OCI-LY3 (cell line): ENCODE data around the gene COA3.

Experiments
- H2AFZ ChIP-seq: fragments of 200-600, 300-600 bp; shearing (Covaris generic); 2 replicates; pipeline ENCODE4 v1.6.0; 2014; ENCODE audit warnings: antibody characterized with exemption, low read depth, low read length
- H3K27ac ChIP-seq: fragments of 200-600, 300-600 bp; sonication (generic); 2 replicates; pipeline ENCODE4 v1.5.1; 2014; ENCODE audit warnings: mild to moderate bottlenecking, low read length, moderate library complexity, mixed read lengths
- H3K27me3 ChIP-seq: fragments of 200-600, 300-600 bp; sonication (generic); 2 replicates; pipeline ENCODE4 v1.6.1; 2014; ENCODE audit warnings: low read depth, low read length, mixed read lengths
- H3K36me3 ChIP-seq: fragments of 200-600, 300-600 bp; sonication (generic); replicated peaks from 2 replicates; pipeline ENCODE3; 2014; ENCODE audit warnings: low read depth, low read length, mixed read lengths
- H3K4me1 ChIP-seq: fragments of 300-600, 200-600 bp; sonication (generic); 2 replicates; pipeline ENCODE4 v1.6.1; 2014; ENCODE audit warnings: low read length, mixed read lengths
- H3K4me2 ChIP-seq: fragments of 200-600, 300-600 bp; sonication (generic); 2 replicates; pipeline ENCODE4 v1.6.1; 2014; ENCODE audit warnings: low read length, mixed read lengths
- H3K4me3 ChIP-seq: fragments of 300-600, 200-600 bp; sonication (generic); 2 replicates; pipeline ENCODE4 v1.5.1; 2014; ENCODE audit warnings: antibody characterized with exemption, mild to moderate bottlenecking, low read length, moderate library complexity
- H3K79me2 ChIP-seq: fragments of 300-600, 200-600 bp; shearing (Covaris generic); 2 replicates; pipeline ENCODE4 v1.6.1; 2014; ENCODE audit warnings: mild to moderate bottlenecking, low read length, mixed read lengths
- H3K9ac ChIP-seq: fragments of 300-600, 200-600 bp; shearing (Covaris generic); 2 replicates; pipeline ENCODE4 v1.6.0; 2014; ENCODE audit warnings: mild to moderate bottlenecking, low read length, moderate library complexity
- H3K9me3 ChIP-seq: fragments of 200-600, 300-600 bp; shearing (Covaris generic); 2 replicates; pipeline ENCODE4 v1.6.1; 2014; ENCODE audit warnings: low read length, mixed read lengths; ENCODE audit not compliant: insufficient read depth
- H4K20me1 ChIP-seq: fragments of 200-600, 300-600 bp; sonication (generic); 2 replicates; pipeline ENCODE4 v1.6.1; 2016; ENCODE audit warnings: low read length, mixed read lengths; ENCODE audit not compliant: insufficient read depth
- CTCF ChIP-seq: fragments of 200-600, 300-600 bp; sonication (generic); IDR thresholded peaks from 2 replicates; pipeline ENCODE4 v1.5.1; 2014; ENCODE audit warnings: antibody characterized with exemption, low read length, low read depth
- EZH2phosphoT487 ChIP-seq: fragments of 200-600 bp; shearing (Covaris generic); IDR thresholded peaks from 2 replicates; pipeline ENCODE4 v1.6.1; 2018; ENCODE audit warnings: antibody characterized with exemption, mixed run types, low read depth

Gene COA3

GRCh38 chr17:42803074-42803883, 4.8 kb upstream of the COA3 start:
- Histone ChIP-seq H3K79me2 (no peaks in the 10 kb centered on the region), H3K27me3 (no peaks in the 10 kb centered on the region), H3K4me1 (no peaks in the 10 kb centered on the region), H4K20me1 (no peaks in the 10 kb centered on the region), H3K9ac (no peak overlapping the region), H3K36me3 (no peaks in the 10 kb centered on the region), H3K27ac (no peak overlapping the region), H3K4me3 (no peak overlapping the region), H2AFZ (no peak overlapping the region), H3K9me3 (no peaks in the 10 kb centered on the region), H3K4me2 (no peak overlapping the region)
- no peak for TF ChIP-seq CTCF

GRCh38 chr17:42798011-42798382, 507 bp downstream of the COA3 start:
- H3K4me1 ChIP-seq: peaks cover 6% of the 10 kb centered on the region
- peak overlapping the region; percentile 68 for H3K4me2 ChIP-seq
- H3K27ac ChIP-seq: no peak overlapping the region
- H3K9ac ChIP-seq: peak overlapping the region; percentile 70
- H3K9me3 ChIP-seq: no peaks in the 10 kb centered on the region
- H3K27me3 ChIP-seq: no peaks in the 10 kb centered on the region
- H3K79me2 ChIP-seq: no peaks in the 10 kb centered on the region
- H4K20me1 ChIP-seq: no peaks in the 10 kb centered on the region
- peak overlapping the region; percentile 94 for H3K4me3 ChIP-seq
- H3K36me3 ChIP-seq: no peaks in the 10 kb centered on the region
- no peak for TF ChIP-seq CTCF
- TF ChIP-seq EZH2phosphoT487: no peak
- peak overlapping the region; percentile 91 for H2AFZ ChIP-seq

DNA sequence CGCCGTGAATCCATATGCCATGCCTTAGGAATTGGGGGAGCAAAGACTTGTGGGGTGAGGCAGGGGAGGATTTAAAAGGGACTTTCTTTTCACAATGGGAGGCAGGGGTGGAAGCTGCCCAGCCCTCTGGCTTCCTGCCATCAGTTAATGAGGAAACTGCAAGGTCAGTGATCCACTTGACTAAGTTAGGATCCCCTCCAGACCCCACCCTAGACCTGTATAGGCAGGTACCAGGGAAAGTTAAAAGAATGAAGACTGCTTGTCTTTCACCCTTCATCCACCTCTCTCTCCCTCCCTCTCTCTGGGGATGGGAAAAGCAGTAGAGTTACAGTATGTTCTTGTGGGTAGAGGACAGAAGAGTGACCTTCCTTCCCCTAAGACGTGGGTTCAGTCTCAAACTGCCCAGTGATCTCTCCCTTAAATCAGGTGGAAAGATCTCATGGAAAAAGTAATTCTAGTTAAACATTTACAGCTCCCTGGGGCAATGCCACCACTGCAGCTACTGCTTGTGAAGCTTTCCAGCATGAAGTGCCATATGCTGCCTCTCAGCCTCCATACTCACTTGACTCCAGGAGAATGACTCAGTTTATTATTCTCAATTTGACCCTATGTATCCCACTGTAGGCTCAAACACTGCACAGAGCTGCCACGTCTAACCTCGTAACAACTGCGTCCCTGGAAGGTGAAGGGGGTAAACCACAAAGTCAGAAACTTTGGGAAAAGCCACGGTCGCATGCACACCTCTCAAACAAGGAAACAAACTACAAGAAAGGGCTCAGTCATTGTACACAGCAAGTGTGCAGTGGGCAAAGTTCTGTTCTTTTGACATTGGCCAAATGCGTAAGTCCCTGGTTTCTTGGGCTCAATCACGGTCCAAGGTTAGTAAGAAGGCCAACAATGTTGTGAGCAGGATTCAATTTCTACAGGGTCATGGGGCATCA, 1.2 kb downstream of the COA3 start:
- no peaks in the 10 kb centered on the region for H3K9me3 ChIP-seq
- no peaks in the 10 kb centered on the region for H4K20me1 ChIP-seq
- no peaks in the 10 kb centered on the region for H3K36me3 ChIP-seq
- H3K27ac ChIP-seq: no peak overlapping the region
- peak overlapping the region; percentile 68 for H3K4me2 ChIP-seq
- peak overlapping the region; percentile 94 for H3K4me3 ChIP-seq
- no peaks in the 10 kb centered on the region for H3K27me3 ChIP-seq
- H3K79me2 ChIP-seq: no peaks in the 10 kb centered on the region
- H3K4me1 ChIP-seq: peaks cover 6% of the 10 kb centered on the region
- no peak for TF ChIP-seq EZH2phosphoT487
- no peak for TF ChIP-seq CTCF
- no peak overlapping the region for H2AFZ ChIP-seq
- no peak overlapping the region for H3K9ac ChIP-seq
